Mucosa of descending colon (tissue), 3 donors: ENCODE measurements around the gene BORCS6. TPM values are rescaled to one million over a fixed set of nuclear protein-coding genes. Genes with fewer than 3 reads are reported as not detected.

ENCODE experiments used
- ATAC-seq: fragments of 200-7000 bp; cut with Tn5 transposase; one replicate; pipeline ENCODE4 v1.9.1; 2020; ENCODE audit warnings: mild to moderate bottlenecking, moderate library complexity
- DNase-seq, 3 donors: peaks; one replicate each; pipeline ENCODE4 v3.0.0-alpha.2; 2020
- H3K36me3 ChIP-seq: fragments of 200-600 bp; one replicate; pipeline ENCODE4 v1.8.0; 2021; ENCODE audit warnings: low read depth, mild to moderate bottlenecking
- H3K4me1 ChIP-seq: fragments of 200-600 bp; one replicate; pipeline ENCODE4 v1.8.0; 2021; ENCODE audit warnings: low read depth, mild to moderate bottlenecking
- H3K4me3 ChIP-seq: fragments of 200-600 bp; one replicate; pipeline ENCODE4 v1.8.0; 2021; ENCODE audit warnings: mild to moderate bottlenecking
- H3K9me3 ChIP-seq: fragments of 200-600 bp; one replicate; pipeline ENCODE4 v1.8.0; 2021; ENCODE audit warnings: mild to moderate bottlenecking
- CTCF ChIP-seq: fragments of 200-600 bp; IDR thresholded peaks from one replicate; pipeline ENCODE4 v1.8.0; 2022; ENCODE audit warnings: antibody characterized with exemption, mild to moderate bottlenecking
- intact Hi-C, 2 donors: fragments of 100-400 bp; cut with DNase I in 1 of 2; cut with micrococcal nuclease in 1 of 2; formaldehyde crosslinking; loops; one replicate each; pipeline versions ENCODE4 v1.11.0 to v1.11.1; 2022; cut with DNase I, micrococcal nuclease
- total RNA-seq, 3 donors: library from RNA; stranded (reverse); fragmentation: NEBNext Ultra II Directional in 2 of 3; extraction: Animal tissue kit (Norgen Biotek cat#: 25700) in 2 of 3; gene quantifications; one replicate each; pipeline versions ENCODE4 v1.2.1 to v1.2.4, GENCODE V29; 2021 to 2023
- donor health status: DM: no; HTN: no; CAD: no; lungs with moderate emphysema.
- donor health status: DM: no; HTN: no; CAD: no.
- donor health status: DM: no; HTN: yes; CAD: no.

Gene BORCS6
- total RNA-seq, 3 donors from 2014 or later: 10.5 to 11.4 (median 11.0) TPM

GRCh38 chr17:8151641-8152111 lies 38.3 kb downstream of the BORCS6 start:
- peak; percentile 79 to 89 (median 82) for DNase-seq
- H3K4me3 ChIP-seq: peak overlapping the region; percentile 25
- intact Hi-C loops: no loop called here
- H3K4me1 ChIP-seq: peaks cover 37% of the 10 kb centered on the region
- H3K9me3 ChIP-seq: no peaks in the 10 kb centered on the region
- peaks cover 29% of the 10 kb centered on the region for H3K36me3 ChIP-seq
- TF ChIP-seq CTCF: no peak
- ATAC-seq: peak; percentile 4

- Histone ChIP-seq H3K36me3 (peaks cover 29% of the 10 kb centered on the region), H3K4me1 (peaks cover 37% of the 10 kb centered on the region), H3K4me3 (peak overlapping the region; percentile 6), H3K9me3 (no peaks in the 10 kb centered on the region)
- ATAC-seq: peak; percentile 26
- peak; percentile 88 to 96 (median 90) for DNase-seq
- no peak for TF ChIP-seq CTCF
- intact Hi-C loops: no loop called here
These were observed 38.8 kb downstream of the BORCS6 start for GRCh38 chr17:8151120-8151640.

GRCh38 chr17:8150194-8151119 lies 39.5 kb downstream of the BORCS6 start:
- Histone ChIP-seq H3K4me1 (peaks cover 37% of the 10 kb centered on the region), H3K36me3 (peaks cover 32% of the 10 kb centered on the region), H3K4me3 (no peak overlapping the region), H3K9me3 (no peaks in the 10 kb centered on the region)
- DNase-seq (peak in 2 of 3 donors; percentile 46 to 55), ATAC-seq (no peak)
- no peak for TF ChIP-seq CTCF
- intact Hi-C loops: no loop called here

GRCh38 chr17:8149419-8150193 lies 40.4 kb downstream of the BORCS6 start:
- ATAC-seq: no peak
- Histone ChIP-seq H3K36me3 (peaks cover 32% of the 10 kb centered on the region), H3K9me3 (no peaks in the 10 kb centered on the region), H3K4me1 (peaks cover 32% of the 10 kb centered on the region), H3K4me3 (no peak overlapping the region)
- DNase-seq: peak in 1 of 3 donors; percentile 55
- no peak for TF ChIP-seq CTCF
- intact Hi-C loops: no loop called here

GRCh38 chr17:8148560-8148959 lies 41.4 kb downstream of the BORCS6 start:
- ATAC-seq (no peak), DNase-seq (peak in 1 of 3 donors; percentile 45)
- no peak for TF ChIP-seq CTCF
- Histone ChIP-seq H3K36me3 (peaks cover 32% of the 10 kb centered on the region), H3K4me1 (peaks cover 23% of the 10 kb centered on the region), H3K9me3 (no peaks in the 10 kb centered on the region), H3K4me3 (no peak overlapping the region)
- intact Hi-C loops: no loop called here
